PFSK-1 (cell line): ENCODE results near the gene ARHGAP5.

Source experiments
- FOXP2 ChIP-seq: optimal IDR thresholded peaks from 2 replicates; pipeline ENCODE3; 2011; ENCODE audit warnings: borderline replicate concordance, control low read depth, inconsistent platforms; ENCODE audit not compliant: insufficient read depth; ENCODE audit errors: extremely low read length, extremely low read depth
- POLR2AphosphoS5 ChIP-seq: IDR thresholded peaks from 2 replicates; pipeline ENCODE4 v1.6.1; 2012; ENCODE audit warnings: low read depth, mild to moderate bottlenecking, control low read depth, low read length, moderate library complexity
- REST ChIP-seq, 2 experiments: IDR thresholded peaks; 2 replicates each; pipeline versions ENCODE4 v1.6.1 to v1.8.0; 2011 to 2012; ENCODE audit warnings: low read depth in 2 of 2, low read length in 2 of 2, control low read depth in 1 of 2, inconsistent platforms in 1 of 2, mild to moderate bottlenecking in 1 of 2, moderate library complexity in 1 of 2; ENCODE audit not compliant: insufficient read depth in 1 of 2
- SIN3A ChIP-seq: IDR thresholded peaks from 2 replicates; pipeline ENCODE4 v1.6.1; 2012; ENCODE audit warnings: mild to moderate bottlenecking, low read length, moderate library complexity, borderline replicate concordance; ENCODE audit not compliant: insufficient read depth
- TAF1 ChIP-seq: IDR thresholded peaks from 2 replicates; pipeline ENCODE4 v1.6.1; 2012; ENCODE audit warnings: low read length, control low read depth, borderline replicate concordance; ENCODE audit not compliant: insufficient read depth

DNA sequence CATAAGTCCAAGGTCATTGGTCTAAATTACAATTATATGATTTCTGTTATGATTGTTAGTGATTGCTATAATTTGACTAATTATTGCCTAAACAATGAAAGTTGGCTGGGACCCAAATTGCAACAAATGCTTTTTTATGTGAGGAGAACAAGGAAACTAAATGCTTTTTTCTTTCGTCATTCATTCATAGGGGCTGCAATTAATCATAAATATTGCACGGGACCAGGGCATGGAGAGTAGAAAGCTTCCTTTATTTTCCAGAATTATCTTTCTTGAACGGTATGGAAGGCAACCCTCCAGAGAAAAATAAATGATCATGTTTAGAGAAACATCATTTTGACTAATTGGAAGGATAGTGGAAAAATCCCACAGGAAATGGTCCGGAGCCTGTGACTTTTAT lies 32.6 kb upstream of the ARHGAP5 start:
- no peak for TF ChIP-seq POLR2AphosphoS5
- no peak for TF ChIP-seq FOXP2
- no peak for TF ChIP-seq SIN3A
- no peak for TF ChIP-seq TAF1
- TF ChIP-seq REST (IDR thresholded peaks at IDR 0.05; ENCODE audit: insufficient read depth in 1 of 2, low read depth in 2 of 2, low read length in 2 of 2): no peak
